Ectodermal cell (in vitro differentiated cells): ENCODE data around the gene WEE1.

Experiments
- H3K27ac ChIP-seq: 2 replicates; pipeline ENCODE4 v1.7.0; 2013; ENCODE audit warnings: mild to moderate bottlenecking, low read depth, low read length; ENCODE audit not compliant: insufficient read depth, poor library complexity, severe bottlenecking
- H3K27me3 ChIP-seq: 2 replicates; pipeline ENCODE4 v1.7.0; 2013; ENCODE audit warnings: mild to moderate bottlenecking, low read length; ENCODE audit not compliant: insufficient read depth, control insufficient read depth, poor library complexity, severe bottlenecking
- H3K36me3 ChIP-seq: one replicate; pipeline ENCODE4 v1.7.0; 2013; ENCODE audit warnings: low read length; ENCODE audit not compliant: control insufficient read depth, insufficient read depth
- H3K4me1 ChIP-seq: one replicate; pipeline ENCODE4 v1.7.0; 2013; ENCODE audit warnings: low read length; ENCODE audit not compliant: control insufficient read depth, insufficient read depth
- H3K4me3 ChIP-seq: 2 replicates; pipeline ENCODE4 v1.7.0; 2013; ENCODE audit warnings: low read depth, low read length, control low read depth; ENCODE audit not compliant: insufficient read depth
- H3K9me3 ChIP-seq: 2 replicates; pipeline ENCODE4 v1.7.0; 2013; ENCODE audit warnings: mild to moderate bottlenecking, low read length, moderate library complexity; ENCODE audit not compliant: control insufficient read depth
- WGBS, 2 experiments: methylation state at CpG; one replicate each; pipeline ENCODE4 v1.1.7; 2013; ENCODE audit warnings: missing lambda C conversion rate in 2 of 2; 5-methylcytosine and 5-hydroxymethylcytosine counted together

WEE1 gene

GRCh38 chr11:9574622-9575259, 1.3 kb downstream of the WEE1 start:
- Histone ChIP-seq H3K27me3 (peaks cover 14% of the 10 kb centered on the region), H3K36me3 (peaks cover 17% of the 10 kb centered on the region), H3K9me3 (no peaks in the 10 kb centered on the region), H3K4me3 (peak overlapping the region; percentile 88), H3K4me1 (peaks cover 11% of the 10 kb centered on the region), H3K27ac (peak overlapping the region; percentile 48)
- WGBS, 2 experiments: 0% methylated on average over 43 of the region's 43 CpGs

GRCh38 chr11:9575260-9576240, 2.1 kb downstream of the WEE1 start:
- WGBS, 2 experiments: 2 to 4% methylated on average over 15 to 17 of the region's 17 CpGs
- H3K27ac ChIP-seq: no peak overlapping the region

GRCh38 chr11:9576701-9577381, 3.4 kb downstream of the WEE1 start:
- WGBS, 2 experiments: 94 to 96% methylated on average over 4 of the region's 4 CpGs
- Histone ChIP-seq H3K9me3 (no peaks in the 10 kb centered on the region), H3K27ac (no peak overlapping the region), H3K4me3 (peak overlapping the region; percentile 88), H3K36me3 (peaks cover 30% of the 10 kb centered on the region), H3K27me3 (peaks cover 7% of the 10 kb centered on the region), H3K4me1 (peaks cover 11% of the 10 kb centered on the region)

More at GRCh38 chr11:9575260-9576240, 2.1 kb downstream of the WEE1 start:
- Histone ChIP-seq H3K27me3 (peaks cover 14% of the 10 kb centered on the region), H3K36me3 (peaks cover 17% of the 10 kb centered on the region), H3K4me1 (peaks cover 11% of the 10 kb centered on the region), H3K4me3 (peak overlapping the region; percentile 88), H3K9me3 (no peaks in the 10 kb centered on the region)

GRCh38 chr11:9577556-9577955, 4.1 kb downstream of the WEE1 start:
- peaks cover 37% of the 10 kb centered on the region for H3K36me3 ChIP-seq
- H3K27ac ChIP-seq: no peak overlapping the region
- H3K27me3 ChIP-seq: no peaks in the 10 kb centered on the region
- 86 to 89% methylated on average over 7 of the region's 7 CpGs for WGBS, 2 experiments
- H3K9me3 ChIP-seq: no peaks in the 10 kb centered on the region
- no peak overlapping the region for H3K4me3 ChIP-seq
- peaks cover 11% of the 10 kb centered on the region for H3K4me1 ChIP-seq

GRCh38 chr11:9580894-9581293, 7.4 kb downstream of the WEE1 start:
- no peaks in the 10 kb centered on the region for H3K27me3 ChIP-seq
- H3K36me3 ChIP-seq: peaks cover 56% of the 10 kb centered on the region
- no peak overlapping the region for H3K27ac ChIP-seq
- peaks cover 11% of the 10 kb centered on the region for H3K4me1 ChIP-seq
- WGBS, 2 experiments: 97 to 99% methylated on average over 4 of the region's 4 CpGs
- H3K9me3 ChIP-seq: no peaks in the 10 kb centered on the region
- no peak overlapping the region for H3K4me3 ChIP-seq

GRCh38 chr11:9581556-9582161, 8.2 kb downstream of the WEE1 start:
- Histone ChIP-seq H3K9me3 (no peaks in the 10 kb centered on the region), H3K4me1 (peaks cover 5% of the 10 kb centered on the region), H3K36me3 (peaks cover 59% of the 10 kb centered on the region), H3K27ac (no peak overlapping the region), H3K4me3 (no peak overlapping the region), H3K27me3 (no peaks in the 10 kb centered on the region)
- WGBS, 2 experiments: 93 to 97% methylated on average over 6 of the region's 6 CpGs

- Histone ChIP-seq H3K27me3 (no peaks in the 10 kb centered on the region), H3K36me3 (peaks cover 18% of the 10 kb centered on the region), H3K4me3 (no peak overlapping the region), H3K9me3 (no peaks in the 10 kb centered on the region), H3K4me1 (peaks cover 3% of the 10 kb centered on the region), H3K27ac (no peak overlapping the region)
- WGBS, 2 experiments: 95 to 100% methylated on average over 4 of the region's 4 CpGs
These were observed 17.2 kb downstream of the WEE1 start for GRCh38 chr11:9590717-9591116.

- Histone ChIP-seq H3K4me3 (no peak overlapping the region), H3K4me1 (peaks cover 3% of the 10 kb centered on the region), H3K27me3 (no peaks in the 10 kb centered on the region), H3K27ac (no peak overlapping the region), H3K9me3 (no peaks in the 10 kb centered on the region), H3K36me3 (no peaks in the 10 kb centered on the region)
- 58 to 60% methylated on average over 11 of the region's 11 CpGs for WGBS, 2 experiments
These were observed 21.0 kb downstream of the WEE1 start for GRCh38 chr11:9594267-9595046.

- no peaks in the 10 kb centered on the region for H3K9me3 ChIP-seq
- 89 to 95% methylated on average over 4 of the region's 4 CpGs for WGBS, 2 experiments
- no peak overlapping the region for H3K27ac ChIP-seq
- H3K36me3 ChIP-seq: no peaks in the 10 kb centered on the region
- H3K4me1 ChIP-seq: peaks cover 3% of the 10 kb centered on the region
- no peaks in the 10 kb centered on the region for H3K27me3 ChIP-seq
- no peak overlapping the region for H3K4me3 ChIP-seq
These were observed 23.5 kb downstream of the WEE1 start for GRCh38 chr11:9596926-9597464.
